HG02840 (cell line): Measurements from ENCODE around the gene OSGIN1.
"Not testable (repeated sequence)": the region's sequence is repeated elsewhere in the genome, so short reads cannot be mapped to it uniquely, and the experiment has no call there.

Source experiments
- ATAC-seq: cut with Tn5 transposase; IDR thresholded peaks from one replicate; pipeline ENCODE4 v1.9.1; 2021; ENCODE audit warnings: mild to moderate bottlenecking, moderate library complexity, moderate number of reproducible peaks; ENCODE audit not compliant: unreplicated experiment, low FRiP score

Gene OSGIN1

DNA sequence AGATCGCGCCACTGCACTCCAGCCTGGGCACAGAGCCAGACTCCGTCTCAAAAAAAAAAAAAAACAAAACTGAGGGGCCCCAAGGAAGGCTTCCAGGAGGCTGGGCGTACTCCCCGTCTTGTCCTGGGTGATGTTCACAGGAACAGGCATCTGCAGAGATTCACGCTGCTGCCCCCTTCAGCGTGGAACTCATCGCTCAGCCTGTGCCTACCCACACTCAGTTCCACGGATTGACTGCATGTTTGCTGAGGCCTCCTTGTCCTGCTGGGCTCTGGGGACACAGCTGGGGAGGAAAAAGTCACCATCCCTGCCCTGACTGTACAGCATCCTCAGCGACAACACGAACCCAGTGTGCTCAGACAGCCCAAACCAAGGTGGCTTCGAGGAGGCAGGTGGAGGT is 12.9 kb upstream of the OSGIN1 start:
- no peak for ATAC-seq

DNA sequence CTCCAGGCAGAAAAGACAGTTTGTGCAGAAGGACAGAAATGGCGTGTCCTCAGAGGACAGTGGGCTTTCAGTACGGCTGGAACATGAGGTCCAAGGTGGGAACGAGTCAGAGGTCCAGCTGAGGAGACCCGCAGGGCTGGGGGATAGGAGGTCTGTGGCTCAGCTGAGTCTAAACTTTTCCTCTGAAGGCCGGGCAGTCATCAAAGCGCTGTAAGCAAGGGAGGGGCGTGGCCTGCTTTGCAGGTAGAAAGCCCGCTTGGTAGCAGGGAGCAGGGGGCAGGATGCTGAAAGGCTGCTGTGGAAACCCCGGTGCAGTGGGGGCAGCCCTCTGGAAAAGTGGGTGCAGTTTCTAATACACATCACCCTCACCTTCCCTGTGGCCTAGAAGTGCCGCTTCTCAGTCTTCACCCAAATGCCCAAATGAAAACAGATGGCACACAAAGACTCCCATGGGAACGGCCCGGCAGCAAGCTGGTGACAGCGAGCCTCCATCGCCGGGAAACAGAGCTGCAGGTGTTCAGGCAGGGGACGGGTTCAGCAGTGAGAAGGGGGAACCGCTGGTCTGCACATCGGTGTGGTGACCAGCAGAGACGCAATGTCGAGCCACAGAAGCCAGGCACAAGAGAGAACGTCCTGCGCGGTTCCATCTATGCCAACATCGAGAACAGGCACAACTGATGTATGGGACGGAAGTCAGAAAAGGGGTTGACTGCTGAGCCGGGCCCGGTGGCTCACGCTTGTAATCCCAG is 12.2 kb upstream of the OSGIN1 start:
- ATAC-seq: no peak

DNA sequence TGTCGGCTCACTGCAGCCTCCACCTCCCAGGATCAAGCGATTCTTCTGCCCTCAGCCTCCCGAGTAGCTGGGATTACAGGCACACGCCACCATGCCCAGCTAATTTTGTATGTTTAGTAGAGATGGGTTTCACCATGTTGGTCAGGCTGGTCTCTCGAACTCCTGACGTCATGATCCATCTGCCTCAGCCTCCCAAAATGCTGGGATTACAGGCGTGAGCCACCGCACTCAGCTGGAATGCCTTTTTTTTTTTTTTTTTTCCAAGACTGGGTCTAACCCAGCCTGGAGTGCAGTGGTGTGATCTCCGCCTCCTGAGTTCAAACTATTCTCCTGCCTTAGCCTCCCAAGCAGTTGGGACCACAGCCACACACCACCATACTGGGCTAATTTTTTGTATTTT is 11.5 kb upstream of the OSGIN1 start:
- ATAC-seq: not testable (repeated sequence)

DNA sequence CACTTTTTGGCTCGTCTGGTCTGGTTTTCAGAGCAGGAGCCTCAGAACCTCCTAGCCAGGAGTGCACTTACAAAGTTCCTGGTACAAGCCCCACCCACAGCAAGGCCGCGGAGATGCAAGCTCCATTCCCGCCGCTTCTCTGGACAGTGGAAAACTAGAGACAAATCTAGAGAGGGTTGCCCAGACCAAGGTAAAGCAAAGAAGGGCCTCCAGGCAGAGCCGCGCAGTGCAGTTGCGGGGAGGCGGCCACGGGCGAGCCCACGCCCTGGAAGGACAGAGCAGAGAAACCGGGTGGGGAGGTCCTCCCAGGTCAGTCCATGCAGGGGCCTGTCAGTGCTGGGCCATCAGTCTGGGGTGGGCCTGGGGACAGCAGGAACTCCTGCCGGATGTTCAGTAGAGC is 11.0 kb upstream of the OSGIN1 start:
- ATAC-seq: no peak

DNA sequence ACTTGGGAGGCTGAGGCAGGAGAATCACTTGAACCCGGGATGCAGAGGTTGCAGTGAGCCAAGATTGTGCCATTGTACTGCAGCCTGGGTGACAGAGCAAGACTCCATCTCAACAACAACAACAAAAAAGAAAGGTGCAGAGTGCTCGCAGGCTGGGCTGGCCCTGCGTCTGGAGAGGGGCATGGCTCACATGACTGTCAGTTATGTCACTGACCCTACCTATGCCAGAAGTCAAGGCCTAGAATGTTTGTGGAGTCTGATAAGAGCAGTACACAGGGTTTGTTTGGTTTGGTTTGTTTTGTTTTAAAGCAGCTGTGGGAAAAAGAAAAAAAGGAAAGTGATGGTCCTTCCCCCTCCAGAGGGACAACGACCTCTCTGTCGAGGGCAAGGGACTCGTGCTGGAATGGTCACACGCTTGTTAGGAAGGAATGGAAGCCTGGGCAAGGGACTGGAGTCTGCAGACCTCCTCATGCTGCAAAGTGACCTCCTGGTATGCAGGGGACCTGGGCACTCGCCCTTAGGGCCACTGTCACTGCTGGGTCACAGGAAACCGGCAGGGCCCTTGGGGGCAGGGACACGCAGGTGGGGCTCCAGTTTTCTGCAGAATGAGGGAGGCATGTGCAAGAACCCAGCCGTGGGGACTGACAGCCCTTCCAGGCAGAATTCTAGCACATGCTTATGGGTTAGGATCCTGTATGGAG is 10.1 kb upstream of the OSGIN1 start:
- no peak for ATAC-seq

DNA sequence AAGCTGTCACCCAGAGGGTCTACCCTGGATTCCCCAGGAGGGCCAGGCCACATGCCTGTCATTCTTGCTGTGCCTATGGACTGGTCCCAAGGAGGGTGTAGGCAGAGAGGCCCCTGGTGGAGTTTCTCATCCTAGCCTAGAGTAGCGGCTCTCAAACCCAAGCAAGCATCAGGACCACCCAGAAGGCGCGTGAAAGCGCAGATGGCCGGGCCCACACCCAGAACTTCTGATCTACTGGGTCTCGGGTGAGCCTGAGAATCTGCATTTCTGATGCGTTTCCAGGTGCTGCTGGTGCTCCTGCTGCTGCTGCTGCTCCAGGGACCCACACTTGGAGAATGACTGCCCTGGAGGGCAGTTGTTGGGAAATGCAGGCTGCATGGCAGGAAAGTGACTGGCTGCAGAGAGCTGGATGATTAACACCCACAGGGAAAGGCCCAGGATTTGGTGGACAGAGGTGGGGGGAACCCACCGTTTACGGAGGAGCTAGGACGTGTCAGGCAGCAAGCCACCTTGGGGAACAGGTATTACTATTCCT is 9.5 kb upstream of the OSGIN1 start:
- ATAC-seq: no peak

DNA sequence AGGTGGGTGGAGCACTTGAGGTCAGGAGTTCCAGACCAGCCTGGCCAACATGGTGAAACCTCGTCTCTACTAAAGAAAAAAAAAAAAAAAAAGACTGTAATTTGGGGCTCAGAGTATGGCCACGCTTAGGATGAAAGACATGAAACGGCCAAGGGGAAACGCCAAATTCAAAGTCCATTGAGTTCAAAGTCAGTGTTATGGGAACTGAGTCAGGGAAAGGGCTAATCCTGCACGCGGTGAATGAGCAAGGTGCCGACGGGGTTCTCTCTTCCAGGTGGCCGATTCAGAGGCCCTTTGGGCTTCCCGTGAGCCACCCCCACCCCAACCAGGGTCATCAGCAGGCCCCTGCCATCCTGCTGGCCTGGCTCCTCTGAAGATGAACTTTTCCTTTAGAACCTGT is 7.5 kb upstream of the OSGIN1 start:
- no peak for ATAC-seq

DNA sequence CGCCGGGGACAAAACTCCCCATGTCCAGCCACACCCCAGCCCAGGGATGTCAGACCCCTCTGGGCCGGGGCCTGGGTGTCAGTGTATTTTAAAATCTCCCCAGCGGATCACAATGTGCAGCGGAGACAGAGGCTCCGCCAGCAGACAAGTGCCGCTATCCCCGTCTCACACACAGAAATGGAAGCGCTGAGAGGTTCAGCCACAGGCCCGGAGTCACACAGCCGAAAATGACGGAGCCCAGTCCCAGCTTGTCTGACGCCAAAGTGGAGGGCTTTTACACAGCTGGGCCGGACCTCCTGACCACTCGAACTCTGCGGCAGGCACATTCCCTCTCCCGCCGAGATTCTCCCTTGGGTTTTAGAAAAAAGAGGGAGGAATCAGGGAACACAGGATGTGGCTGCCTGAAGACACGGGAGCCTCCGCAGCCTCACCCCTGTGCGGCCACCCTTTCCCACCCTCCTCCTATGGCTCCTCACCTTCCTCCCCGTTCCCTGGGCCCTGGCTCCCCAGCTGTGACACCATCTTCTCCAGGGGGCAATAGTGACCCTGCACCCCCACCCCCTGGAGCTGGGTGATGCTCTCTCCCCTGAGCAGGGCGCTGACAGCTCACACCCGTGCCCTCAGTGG is 6.8 kb upstream of the OSGIN1 start:
- ATAC-seq: no peak

DNA sequence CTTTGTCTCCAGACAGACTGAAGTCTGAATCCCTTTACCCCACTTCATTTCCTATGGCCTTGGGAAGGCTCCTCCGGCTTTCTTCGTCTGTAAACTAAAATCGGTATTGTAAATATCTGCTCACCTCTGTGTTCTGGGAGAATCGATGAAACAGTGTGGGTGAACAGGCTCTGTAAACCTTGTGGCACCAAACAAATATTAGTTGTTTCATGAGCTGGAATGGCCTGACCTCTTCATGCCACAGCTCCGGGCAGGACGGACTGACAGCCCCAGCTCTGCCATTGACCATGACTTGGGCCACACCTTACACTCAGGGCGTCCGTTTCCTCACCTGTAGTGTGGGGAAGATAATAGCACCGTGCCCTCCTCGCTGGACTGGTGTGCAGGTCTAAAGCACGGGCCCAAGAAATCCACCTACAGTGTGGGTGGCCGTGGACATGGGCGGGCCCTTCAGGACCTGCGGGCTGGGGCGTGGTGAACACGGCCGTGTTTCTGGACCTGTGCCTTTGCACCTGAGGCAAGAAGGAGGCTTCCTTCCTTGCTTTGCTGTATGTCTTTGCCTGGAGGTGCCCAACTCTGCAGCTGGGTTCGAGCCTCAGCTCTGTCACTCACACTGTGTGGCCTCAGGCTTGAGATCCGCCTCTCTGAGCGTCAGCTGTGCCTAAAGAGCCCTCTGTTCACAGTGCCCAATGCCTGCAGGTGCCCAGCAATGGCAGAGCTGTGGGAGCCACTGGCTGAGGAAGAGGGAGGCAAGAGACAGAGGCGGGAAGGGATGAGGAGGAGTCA is 6.1 kb upstream of the OSGIN1 start:
- ATAC-seq: no peak

DNA sequence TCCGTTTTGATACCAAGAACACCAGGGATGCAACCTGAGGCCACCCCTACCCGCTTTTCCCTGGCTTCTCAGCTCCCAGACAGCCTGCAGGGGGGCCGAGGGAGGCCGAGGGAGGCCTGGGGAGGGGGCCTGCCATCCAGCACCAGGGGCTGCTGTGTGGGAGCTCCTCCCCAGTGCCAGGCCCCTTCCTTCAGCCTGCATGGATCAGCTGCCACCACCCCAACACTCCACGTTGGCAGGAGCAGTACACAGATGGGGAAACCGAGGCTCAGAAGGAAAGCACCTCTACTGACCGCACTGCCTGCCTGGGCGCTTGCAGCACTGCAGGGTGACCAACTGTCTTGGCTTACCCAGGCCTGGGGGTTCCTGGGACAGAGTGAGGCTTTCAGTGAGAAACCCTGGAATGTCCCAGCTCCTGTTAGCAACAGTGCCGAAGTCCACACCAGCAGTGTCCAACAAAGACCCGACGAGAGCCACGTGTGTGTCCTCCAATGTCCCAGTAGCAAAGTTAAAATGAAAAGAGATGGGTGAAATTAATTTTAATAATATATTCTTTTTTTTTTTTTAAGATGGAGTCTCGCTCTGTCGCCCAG is 5.3 kb upstream of the OSGIN1 start:
- no peak for ATAC-seq

DNA sequence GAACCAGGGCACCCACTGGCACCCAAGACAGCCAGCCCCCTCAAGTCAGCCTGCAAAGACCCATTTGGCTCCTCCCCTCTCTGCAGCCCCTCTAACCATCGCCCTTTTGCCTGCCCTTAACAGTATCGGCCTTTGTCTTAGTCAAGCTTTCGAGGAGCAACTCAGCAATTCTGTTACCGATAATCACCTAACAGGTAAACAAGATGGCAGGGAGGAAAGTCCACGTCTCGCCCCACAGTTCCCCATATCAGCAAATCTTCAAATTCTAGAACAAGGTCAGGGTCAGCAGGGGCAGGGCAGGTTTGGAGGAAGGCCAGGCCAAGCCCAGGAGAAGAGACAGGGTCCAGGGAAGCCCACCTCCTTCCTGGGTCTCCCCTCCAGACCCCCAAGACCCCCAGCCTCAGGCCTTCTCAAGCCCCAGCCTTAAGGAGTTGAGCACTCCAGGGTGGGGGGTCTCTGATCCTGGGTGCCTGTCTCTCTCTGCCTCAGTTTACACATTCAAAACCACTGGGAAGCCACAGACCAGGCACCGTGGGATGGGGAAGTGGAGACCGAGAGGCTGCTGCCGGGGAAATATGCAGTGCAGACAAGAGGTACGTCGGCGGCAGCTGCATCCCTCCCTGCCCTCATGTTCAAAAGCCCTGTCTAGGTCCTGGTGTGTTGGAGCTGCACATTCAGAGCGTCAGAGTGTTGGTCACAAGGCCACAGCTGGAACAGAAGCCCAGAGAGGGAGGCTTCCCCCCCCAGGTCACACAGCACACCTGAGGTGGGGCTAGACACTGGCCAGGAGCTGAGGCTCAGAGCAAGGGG is 3.9 kb upstream of the OSGIN1 start:
- ATAC-seq: no peak

DNA sequence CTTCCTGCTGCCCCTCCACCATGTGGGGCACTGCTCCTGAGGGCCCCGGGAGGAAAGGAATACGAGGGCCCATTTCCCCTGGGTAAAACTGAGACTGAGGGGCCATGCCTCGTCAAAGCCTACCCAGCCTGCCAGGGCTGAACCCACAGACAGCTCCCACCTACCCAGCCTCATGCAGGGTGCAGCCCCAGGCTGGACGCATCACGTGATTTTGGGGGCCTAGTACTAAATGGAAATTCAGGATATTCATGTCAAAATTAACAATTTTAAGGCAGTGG is 3.4 kb upstream of the OSGIN1 start:
- no peak for ATAC-seq

DNA sequence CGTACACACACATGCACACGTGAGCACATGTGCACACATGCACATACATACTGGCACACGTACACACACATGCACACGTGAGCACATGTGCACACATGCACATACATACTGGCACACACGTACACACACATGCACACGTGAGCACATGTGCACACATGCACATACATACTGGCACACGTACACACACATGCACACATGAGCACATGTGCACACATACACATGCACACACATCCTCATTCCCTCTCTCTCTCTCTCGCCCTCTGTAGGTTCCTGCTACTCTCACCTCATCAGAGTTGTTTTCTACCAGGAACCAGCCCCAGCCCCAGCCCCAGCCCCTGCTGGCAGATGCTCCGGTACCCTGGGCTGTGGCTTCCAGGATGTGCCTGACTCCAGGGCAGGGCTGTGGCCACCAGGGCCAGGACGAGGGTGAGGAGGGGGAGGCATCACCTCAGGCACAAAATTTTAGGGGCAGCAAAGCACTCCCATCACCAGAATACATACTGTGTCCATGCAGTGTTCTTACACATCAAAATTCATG is 2.1 kb upstream of the OSGIN1 start:
- not testable (repeated sequence) for ATAC-seq

DNA sequence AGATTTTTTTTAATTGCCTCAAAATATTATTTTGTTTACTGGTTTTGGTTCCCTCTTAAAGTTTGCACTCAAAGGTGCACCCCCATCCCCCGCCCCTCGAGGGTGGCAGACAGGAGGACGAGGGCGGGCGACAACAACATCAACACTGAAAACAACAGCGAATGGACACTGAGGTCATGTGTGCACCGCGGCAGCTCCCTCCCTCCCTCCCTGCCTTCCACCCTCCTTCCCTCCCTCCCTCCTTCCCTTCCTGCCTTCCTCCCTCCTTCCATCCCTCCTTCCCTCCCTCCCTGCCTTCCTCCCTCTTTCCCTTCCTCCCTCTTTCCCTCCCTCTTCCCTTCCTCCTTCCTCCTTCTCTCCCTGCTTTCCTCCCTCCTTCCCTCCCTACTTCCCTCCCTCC is 1.5 kb upstream of the OSGIN1 start:
- no peak for ATAC-seq

DNA sequence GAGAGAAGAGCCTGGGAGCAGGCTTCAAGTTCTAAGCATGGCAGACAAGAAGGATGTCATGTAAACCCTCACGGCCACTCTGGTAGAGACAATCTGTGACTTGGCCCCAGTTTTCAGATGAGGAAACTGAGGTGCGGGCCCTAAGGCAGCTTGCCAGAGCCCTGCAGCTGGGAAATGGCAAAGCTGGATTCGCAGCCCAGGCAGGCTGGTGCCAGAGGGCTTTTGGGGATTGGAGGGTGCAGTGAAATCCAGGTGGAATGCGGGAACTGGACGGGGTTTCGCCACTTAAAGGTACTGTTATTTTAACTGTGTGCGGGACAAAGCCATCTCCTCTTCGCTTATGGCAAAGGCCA is 477 bp upstream of the OSGIN1 start:
- no peak for ATAC-seq

DNA sequence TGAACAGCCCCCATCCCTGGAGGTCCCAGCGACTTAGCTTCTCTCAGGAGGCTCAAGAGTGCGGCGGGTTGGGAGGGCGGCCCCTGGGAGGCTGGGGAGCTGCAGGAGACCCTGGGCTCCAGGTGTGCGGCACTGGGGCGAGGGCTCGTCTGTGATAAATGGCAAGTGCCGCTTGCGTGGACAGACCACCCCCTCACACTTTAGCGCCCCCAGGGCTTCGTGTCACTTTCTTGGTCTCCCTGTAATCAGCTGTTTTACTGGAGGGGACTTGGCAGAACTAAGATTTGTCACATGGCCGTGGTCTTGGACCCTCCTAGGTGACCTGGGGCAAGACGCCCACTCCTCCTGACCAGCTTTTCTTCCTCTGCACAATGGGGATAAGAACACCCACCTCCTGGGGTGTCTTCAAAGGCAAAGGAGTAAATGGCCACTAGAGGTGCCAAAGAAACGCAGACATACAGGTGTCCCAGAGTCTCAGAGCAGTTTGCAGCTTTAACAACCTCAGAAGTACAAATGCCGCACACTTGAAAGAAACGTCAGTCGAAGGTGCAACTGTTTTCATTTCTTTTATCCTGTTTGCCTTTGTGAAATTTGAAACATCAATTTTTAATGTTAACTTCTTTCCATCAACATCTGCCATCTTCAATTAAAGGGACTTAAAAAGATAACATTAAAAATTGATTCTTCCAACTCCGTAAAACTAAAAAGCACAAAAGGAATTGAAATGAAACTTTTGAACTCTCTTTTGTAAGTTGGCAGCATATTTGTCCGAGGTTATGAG is 946 bp downstream of the OSGIN1 start:
- ATAC-seq: no peak

DNA sequence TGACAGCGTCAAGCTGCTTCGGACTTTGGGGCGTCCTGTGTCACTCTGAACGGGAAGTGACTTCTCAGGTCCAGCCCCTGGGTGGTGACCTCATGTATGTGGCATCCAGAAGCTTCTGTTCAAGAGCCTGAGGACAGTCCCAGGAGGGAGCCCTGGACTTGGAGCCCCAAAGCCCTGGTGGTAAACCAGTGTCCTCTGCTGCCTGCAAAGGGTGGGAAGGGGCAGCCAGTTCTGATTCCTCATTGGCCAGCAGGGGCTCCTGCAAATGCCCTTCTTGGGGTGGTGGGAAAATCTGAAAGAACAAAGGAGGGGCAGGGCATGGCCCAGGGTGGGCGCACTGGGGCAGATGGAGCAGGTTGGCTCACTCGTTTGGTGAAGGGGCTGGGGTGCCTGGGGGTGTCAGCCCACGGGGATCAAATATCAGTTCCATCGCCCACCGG is 1.6 kb downstream of the OSGIN1 start:
- no peak for ATAC-seq

DNA sequence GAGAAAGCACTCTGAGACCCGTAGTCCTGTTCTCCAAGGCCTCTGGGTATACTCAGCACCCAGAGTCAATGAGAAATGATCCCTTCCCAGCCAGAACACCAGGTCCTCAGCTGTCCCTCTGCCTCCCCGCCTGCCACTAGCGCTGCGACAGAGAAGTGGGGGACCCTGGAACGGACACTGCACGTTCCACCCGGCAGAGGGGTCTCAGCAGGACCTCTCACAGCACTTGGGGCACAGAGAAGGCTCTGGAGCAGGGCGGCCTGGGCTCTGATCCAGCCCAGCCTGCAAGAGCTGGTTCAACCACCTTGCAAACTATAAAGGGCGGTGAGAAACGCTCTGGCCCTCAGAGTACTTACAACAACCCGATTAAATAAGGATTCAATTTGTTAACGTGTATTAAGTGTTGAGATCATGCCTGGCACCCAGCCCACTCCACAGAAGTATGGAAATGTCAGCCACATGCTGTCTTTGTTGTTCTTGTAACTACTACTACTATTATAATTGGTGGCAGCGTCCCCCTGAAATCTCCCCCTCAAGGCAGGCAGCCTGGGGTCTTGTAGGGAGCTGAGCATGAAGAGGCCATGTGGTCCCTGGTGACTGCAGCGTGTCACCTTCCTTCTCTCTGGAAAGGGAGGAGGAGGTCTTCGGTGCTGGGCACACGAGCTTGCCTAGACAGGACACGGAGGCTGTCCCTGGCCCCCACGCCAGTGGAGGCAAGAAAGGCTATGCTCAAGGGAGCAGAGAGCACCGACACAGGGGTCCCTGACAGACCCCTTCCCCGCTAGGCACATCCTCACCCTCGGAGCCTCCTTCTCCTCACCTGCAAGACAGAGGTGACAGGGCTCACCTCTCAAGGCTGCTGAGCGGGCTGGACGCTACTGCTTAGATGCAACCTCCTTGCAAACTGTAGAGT is 2.4 kb downstream of the OSGIN1 start:
- ATAC-seq: no peak
